Ishikawa (cell line): ENCODE results near the gene RTN1.

Experiments used
- CEBPB ChIP-seq: IDR thresholded peaks from 2 replicates; pipeline ENCODE4 v1.6.1; 2012
- TAF1 ChIP-seq: IDR thresholded peaks from 2 replicates; pipeline ENCODE4 v1.6.1; 2012; ENCODE audit warnings: low read depth, mild to moderate bottlenecking
- TF ChIP-seq, protein P1 (sequence below): IDR thresholded peaks from 2 replicates; pipeline ENCODE4 v1.6.1; 2012; ENCODE audit warnings: low read depth, mild to moderate bottlenecking

DNA sequence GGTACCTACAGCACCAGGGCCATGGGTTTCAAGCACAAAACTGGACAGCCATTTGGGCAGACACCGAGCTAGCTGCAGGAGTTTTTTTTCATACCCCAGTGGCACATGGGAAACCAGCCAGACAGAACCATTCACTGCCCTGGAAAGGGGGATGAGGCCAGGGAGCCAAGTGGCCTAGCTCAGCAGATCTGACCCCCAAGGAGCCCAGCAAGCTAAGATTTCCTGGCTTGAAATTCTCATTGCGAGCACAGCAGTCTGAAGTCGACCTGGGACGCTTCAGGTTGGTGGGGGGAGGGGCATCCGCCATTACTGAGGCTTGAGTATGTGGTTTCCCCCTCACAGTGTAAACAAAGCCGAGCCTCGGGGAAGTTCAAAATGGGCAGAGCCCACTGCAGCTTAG, 212.8 kb downstream of the RTN1 start:
- TF ChIP-seq, protein P1, sequence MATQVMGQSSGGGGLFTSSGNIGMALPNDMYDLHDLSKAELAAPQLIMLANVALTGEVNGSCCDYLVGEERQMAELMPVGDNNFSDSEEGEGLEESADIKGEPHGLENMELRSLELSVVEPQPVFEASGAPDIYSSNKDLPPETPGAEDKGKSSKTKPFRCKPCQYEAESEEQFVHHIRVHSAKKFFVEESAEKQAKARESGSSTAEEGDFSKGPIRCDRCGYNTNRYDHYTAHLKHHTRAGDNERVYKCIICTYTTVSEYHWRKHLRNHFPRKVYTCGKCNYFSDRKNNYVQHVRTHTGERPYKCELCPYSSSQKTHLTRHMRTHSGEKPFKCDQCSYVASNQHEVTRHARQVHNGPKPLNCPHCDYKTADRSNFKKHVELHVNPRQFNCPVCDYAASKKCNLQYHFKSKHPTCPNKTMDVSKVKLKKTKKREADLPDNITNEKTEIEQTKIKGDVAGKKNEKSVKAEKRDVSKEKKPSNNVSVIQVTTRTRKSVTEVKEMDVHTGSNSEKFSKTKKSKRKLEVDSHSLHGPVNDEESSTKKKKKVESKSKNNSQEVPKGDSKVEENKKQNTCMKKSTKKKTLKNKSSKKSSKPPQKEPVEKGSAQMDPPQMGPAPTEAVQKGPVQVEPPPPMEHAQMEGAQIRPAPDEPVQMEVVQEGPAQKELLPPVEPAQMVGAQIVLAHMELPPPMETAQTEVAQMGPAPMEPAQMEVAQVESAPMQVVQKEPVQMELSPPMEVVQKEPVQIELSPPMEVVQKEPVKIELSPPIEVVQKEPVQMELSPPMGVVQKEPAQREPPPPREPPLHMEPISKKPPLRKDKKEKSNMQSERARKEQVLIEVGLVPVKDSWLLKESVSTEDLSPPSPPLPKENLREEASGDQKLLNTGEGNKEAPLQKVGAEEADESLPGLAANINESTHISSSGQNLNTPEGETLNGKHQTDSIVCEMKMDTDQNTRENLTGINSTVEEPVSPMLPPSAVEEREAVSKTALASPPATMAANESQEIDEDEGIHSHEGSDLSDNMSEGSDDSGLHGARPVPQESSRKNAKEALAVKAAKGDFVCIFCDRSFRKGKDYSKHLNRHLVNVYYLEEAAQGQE: no peak
- TF ChIP-seq TAF1: no peak
- TF ChIP-seq CEBPB: no peak
